HFF-Myc (cell line): ENCODE results near the gene ANKRD9.

Source experiments
- DNase-seq: peaks from one replicate; pipeline ENCODE4 v3.0.0-alpha.2; 2011; ENCODE audit warnings: low read depth; ENCODE audit errors: extremely low read depth
- H3K4me3 ChIP-seq: replicated peaks from 2 replicates; pipeline ENCODE4 v1.5.1; 2011; ENCODE audit warnings: low read depth, mild to moderate bottlenecking, control low read depth, low read length
- CTCF ChIP-seq: IDR thresholded peaks from 2 replicates; pipeline ENCODE4 v1.5.1; 2012; ENCODE audit warnings: mild to moderate bottlenecking, low read depth, low read length, control low read depth; ENCODE audit errors: missing control alignments

Gene ANKRD9

DNA sequence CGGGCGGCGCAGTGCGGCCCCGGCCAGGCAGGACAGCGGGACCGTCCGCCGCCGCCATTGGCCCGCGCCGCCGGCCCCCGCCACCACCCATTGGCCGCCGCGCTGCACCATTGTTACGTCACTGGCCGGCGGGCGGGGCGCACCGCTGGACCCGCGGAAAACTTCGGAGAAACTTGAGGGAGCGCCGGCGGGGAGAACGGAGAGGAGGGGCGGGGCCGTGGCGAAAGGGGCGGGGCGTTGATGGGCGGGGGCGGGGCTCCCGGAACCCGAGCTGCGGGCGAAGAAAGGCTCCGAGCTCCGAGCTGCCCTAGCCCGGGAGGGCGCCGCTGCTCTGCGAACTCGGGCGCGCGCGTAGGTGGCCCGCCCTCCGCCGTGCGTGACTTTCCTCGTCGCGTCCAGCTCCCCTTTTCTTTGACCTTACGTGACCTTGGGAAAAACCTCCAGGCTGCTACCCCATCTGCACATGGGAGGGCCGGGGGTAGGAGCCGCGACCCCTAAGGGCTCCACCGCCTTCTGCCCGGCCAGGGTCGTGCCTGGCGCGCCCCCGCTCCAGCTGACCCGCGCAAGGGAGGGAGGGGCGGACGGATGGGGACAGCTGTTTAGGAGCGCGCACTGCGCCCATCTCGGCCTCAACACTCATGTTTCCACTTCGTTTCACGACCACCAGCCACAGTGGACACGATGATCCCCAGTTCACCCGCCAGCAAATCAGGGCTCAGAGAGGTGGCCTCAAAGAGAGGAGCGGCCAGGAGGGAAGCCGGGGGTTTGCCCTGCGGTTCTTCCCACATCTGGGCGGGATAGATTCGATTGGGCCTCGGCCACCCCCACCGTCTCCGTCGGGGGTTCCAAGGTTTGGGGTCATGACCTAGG lies at the start of gene ANKRD9:
ANKRD9 (minus strand) TSS at position 31 of the 870 bp plus-strand sequence. CDS start 1,887 bp downstream, outside the sequence.
- peak within 1 kb of the TSS; percentile 50 for H3K4me3 ChIP-seq
- no peak for DNase-seq
- no peak for TF ChIP-seq CTCF

- no peak for DNase-seq
- TF ChIP-seq CTCF = no peak
- H3K4me3 ChIP-seq = no peak overlapping the region
Measured at GRCh38 chr14:102558556-102558955, 49.0 kb upstream of the ANKRD9 start.

GRCh38 chr14:102557434-102558226 lies 48.1 kb upstream of the ANKRD9 start:
- no peak for DNase-seq
- no peak overlapping the region for H3K4me3 ChIP-seq
- TF ChIP-seq CTCF = no peak

DNA sequence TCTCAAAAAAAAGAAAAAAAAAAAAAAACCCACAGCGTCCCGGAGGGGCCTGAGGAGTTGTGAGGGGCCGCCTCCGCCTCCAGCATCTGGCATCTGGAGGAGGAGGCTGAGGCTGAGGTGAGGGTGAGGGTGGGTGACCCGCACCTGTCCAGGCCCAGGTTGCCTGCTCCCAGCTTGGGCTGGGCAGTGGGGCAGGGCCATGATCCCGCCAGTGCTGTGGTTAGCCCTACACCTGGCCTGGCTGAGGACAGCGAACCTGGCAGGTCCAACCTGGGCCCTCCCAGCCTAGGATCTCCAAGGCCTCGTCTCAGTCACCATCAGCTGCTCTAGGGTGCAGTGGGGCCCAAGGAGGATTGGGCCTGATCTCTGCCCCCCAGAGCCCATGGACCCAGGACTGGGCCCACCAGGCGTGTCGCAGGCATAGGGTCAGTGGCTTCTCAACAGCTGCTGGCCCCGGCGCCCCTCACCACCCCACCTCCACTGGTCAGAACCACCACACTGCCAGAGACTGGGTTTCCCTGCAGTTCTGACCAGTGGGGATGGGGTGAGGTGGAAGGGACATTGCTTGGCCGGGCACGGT lies 46.6 kb upstream of the ANKRD9 start:
- no peak overlapping the region for H3K4me3 ChIP-seq
- DNase-seq = no peak
- TF ChIP-seq CTCF = no peak

DNA sequence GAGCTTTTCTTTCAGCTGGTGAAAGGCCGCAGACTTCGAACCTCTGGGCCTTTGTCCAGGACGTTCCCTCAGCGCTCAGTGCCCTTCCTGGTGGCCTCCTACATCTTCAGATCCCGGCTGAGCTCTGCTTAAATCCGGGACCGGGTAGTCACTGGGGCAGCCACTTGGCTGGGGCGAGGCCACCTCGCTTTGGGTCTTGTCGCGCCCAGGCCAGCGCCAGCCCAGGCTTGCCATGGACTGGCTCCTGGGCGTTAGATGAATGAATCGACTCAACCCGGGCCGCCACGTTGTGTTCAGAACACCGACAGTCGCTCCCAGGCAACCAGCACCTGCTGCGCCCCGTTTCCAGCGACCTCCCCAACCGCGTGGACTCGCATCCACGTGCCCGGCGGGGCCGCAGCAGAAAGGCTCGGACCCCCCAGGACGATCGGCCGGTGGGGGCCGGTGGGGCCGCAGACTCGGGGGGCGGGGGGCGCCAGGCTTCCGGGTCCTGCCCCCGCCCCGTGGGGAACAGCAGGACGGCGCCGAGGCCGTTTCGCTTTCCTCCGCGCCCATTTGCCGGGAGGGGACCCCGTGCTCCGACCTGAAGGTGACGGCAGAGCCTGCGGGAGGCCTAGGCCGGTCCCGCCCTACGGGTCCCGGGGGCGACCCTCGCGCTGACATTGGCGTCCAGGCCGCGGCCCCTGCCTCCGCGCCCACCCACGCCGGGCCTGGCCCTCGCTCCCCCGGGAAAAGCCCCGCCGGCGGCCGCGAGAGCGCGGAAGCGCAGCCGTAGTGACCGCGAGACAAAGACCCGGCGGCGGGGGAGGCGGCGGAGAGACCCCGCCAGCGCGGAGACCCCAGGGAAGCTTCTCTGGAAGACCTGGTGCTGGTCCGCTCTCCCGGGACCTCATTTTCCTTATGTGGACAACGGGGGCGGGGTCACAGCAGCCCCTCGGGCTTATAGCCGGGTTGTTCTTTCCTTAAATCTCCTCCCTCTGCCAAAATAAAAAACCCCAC lies 45.5 kb upstream of the ANKRD9 start:
- H3K4me3 ChIP-seq = peak overlapping the region; percentile 38
- no peak for TF ChIP-seq CTCF
- no peak for DNase-seq
